SU-DHL-6 (cell line): ENCODE data around the gene PACC1.

Experiments
- EZH2phosphoT487 ChIP-seq: fragments of 200-600 bp; sonication (generic), shearing (Covaris generic); conservative IDR thresholded peaks from 2 replicates; pipeline ENCODE4 v1.6.1; 2018; ENCODE audit warnings: mild to moderate bottlenecking, antibody characterized with exemption, low read length, moderate library complexity, mixed read lengths
- TF ChIP-seq, protein P1 (sequence below): fragments of 200-600 bp; sonication (generic); IDR thresholded peaks from one replicate; pipeline ENCODE4 v1.5.1; 2017; ENCODE audit warnings: antibody characterized with exemption, mild to moderate bottlenecking, low read length, moderate library complexity; ENCODE audit not compliant: insufficient read depth, poor library complexity, severe bottlenecking

DNA sequence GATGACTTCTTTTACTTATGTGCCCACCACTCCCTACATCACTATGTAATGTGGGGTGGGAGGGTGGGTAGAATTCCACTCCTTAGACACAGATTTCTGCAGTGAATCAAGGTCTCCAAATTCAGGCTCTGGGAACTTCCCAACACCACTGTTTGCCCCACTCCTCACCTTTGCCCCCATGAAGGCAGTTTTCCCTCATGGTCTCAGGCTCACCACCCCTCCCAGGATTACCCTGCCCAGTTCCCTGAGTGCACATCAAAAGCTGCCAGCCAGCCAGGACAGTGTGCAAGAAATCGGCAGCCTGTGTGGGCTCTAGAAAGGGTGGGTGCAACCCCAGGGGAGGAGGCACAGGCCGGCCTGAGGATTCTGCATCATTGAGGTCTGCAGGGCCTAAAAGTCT is 32.8 kb upstream of the PACC1 start:
- TF ChIP-seq, protein P1, sequence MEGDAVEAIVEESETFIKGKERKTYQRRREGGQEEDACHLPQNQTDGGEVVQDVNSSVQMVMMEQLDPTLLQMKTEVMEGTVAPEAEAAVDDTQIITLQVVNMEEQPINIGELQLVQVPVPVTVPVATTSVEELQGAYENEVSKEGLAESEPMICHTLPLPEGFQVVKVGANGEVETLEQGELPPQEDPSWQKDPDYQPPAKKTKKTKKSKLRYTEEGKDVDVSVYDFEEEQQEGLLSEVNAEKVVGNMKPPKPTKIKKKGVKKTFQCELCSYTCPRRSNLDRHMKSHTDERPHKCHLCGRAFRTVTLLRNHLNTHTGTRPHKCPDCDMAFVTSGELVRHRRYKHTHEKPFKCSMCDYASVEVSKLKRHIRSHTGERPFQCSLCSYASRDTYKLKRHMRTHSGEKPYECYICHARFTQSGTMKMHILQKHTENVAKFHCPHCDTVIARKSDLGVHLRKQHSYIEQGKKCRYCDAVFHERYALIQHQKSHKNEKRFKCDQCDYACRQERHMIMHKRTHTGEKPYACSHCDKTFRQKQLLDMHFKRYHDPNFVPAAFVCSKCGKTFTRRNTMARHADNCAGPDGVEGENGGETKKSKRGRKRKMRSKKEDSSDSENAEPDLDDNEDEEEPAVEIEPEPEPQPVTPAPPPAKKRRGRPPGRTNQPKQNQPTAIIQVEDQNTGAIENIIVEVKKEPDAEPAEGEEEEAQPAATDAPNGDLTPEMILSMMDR = no peak
- no peak for TF ChIP-seq EZH2phosphoT487
